Astrocyte (in vitro differentiated cells and primary cell): Measurements from ENCODE around the gene UNG. TPM values are rescaled to one million over a fixed set of nuclear protein-coding genes. Genes with fewer than 3 reads are reported as not detected.

ENCODE experiments used
- DNase-seq: peaks from one replicate; pipeline ENCODE4 v3.0.0-alpha.2; 2010; ENCODE audit warnings: low read depth
- FAIRE-seq: peaks from 2 replicates; lab custom pipeline; 2011; peaks lifted over from hg19 to GRCh38; lab: Jason Lieb, UNC
- H2AFZ ChIP-seq: 2 replicates; pipeline ENCODE4 v1.6.0; 2012; ENCODE audit warnings: low read depth, low read length, inconsistent platforms
- H3K27ac ChIP-seq: 2 replicates; pipeline ENCODE4 v1.5.1; 2011; ENCODE audit warnings: low read depth, low read length, inconsistent platforms
- H3K27me3 ChIP-seq: 2 replicates; pipeline ENCODE4 v1.6.0; 2011; ENCODE audit warnings: low read length, inconsistent platforms; ENCODE audit not compliant: insufficient read depth
- H3K36me3 ChIP-seq: 2 replicates; pipeline ENCODE4 v1.5.1; 2011; ENCODE audit warnings: low read length, inconsistent platforms; ENCODE audit not compliant: insufficient read depth
- H3K4me1 ChIP-seq: 2 replicates; pipeline ENCODE4 v1.5.1; 2011; ENCODE audit warnings: low read length, inconsistent platforms; ENCODE audit not compliant: insufficient read depth
- H3K4me2 ChIP-seq: 2 replicates; pipeline ENCODE4 v1.6.0; 2012; ENCODE audit warnings: low read length, inconsistent platforms
- H3K4me3 ChIP-seq: 2 replicates; pipeline ENCODE4 v1.5.1; 2011; ENCODE audit warnings: low read depth, mild to moderate bottlenecking, low read length, inconsistent platforms; ENCODE audit not compliant: insufficient read depth
- H3K79me2 ChIP-seq: 2 replicates; pipeline ENCODE4 v1.6.0; 2012; ENCODE audit warnings: mild to moderate bottlenecking, low read length, inconsistent platforms; ENCODE audit not compliant: insufficient read depth
- H3K9ac ChIP-seq: 2 replicates; pipeline ENCODE4 v1.6.0; 2012; ENCODE audit warnings: mild to moderate bottlenecking, low read length, inconsistent platforms
- H3K9me3 ChIP-seq: 2 replicates; pipeline ENCODE4 v1.5.1; 2012; ENCODE audit warnings: low read depth, mild to moderate bottlenecking, low read length, inconsistent platforms; ENCODE audit not compliant: insufficient read depth
- H4K20me1 ChIP-seq: 2 replicates; pipeline ENCODE4 v1.6.0; 2012; ENCODE audit warnings: low read length, inconsistent platforms; ENCODE audit not compliant: insufficient read depth
- H3K27ac Mint-ChIP-seq: one replicate; pipeline ENCODE4 v1.8.0; 2021; ENCODE audit warnings: mild to moderate bottlenecking, mixed read lengths; ENCODE audit not compliant: unreplicated experiment
- H3K27me3 Mint-ChIP-seq: one replicate; pipeline ENCODE4 v1.8.0; 2021; ENCODE audit warnings: low read depth, mixed read lengths; ENCODE audit not compliant: unreplicated experiment
- H3K36me3 Mint-ChIP-seq: one replicate; pipeline ENCODE4 v1.8.0; 2021; ENCODE audit warnings: low read depth, mixed read lengths; ENCODE audit not compliant: unreplicated experiment
- H3K4me1 Mint-ChIP-seq: one replicate; pipeline ENCODE4 v1.8.0; 2021; ENCODE audit warnings: low read depth, mixed read lengths; ENCODE audit not compliant: unreplicated experiment
- H3K4me3 Mint-ChIP-seq: one replicate; pipeline ENCODE4 v1.8.0; 2021; ENCODE audit warnings: mild to moderate bottlenecking, moderate library complexity, mixed read lengths; ENCODE audit not compliant: unreplicated experiment
- H3K9me3 Mint-ChIP-seq: one replicate; pipeline ENCODE4 v1.8.0; 2021; ENCODE audit warnings: mild to moderate bottlenecking, mixed read lengths; ENCODE audit not compliant: unreplicated experiment
- CTCF ChIP-seq: IDR thresholded peaks from 2 replicates; pipeline ENCODE4 v1.5.1; 2011; ENCODE audit warnings: low read depth, mild to moderate bottlenecking, inconsistent platforms, low read length, moderate library complexity; ENCODE audit not compliant: insufficient read depth
- EZH2 ChIP-seq: IDR thresholded peaks from 2 replicates; pipeline ENCODE4 v1.6.1; 2012; ENCODE audit warnings: mild to moderate bottlenecking, low read length, inconsistent platforms; ENCODE audit not compliant: insufficient read depth
- total RNA-seq: library from RNA; stranded (reverse); gene quantifications from 2 replicates; pipeline ENCODE4 v1.2.1, GENCODE V29; 2021

UNG gene
- total RNA-seq, 1 donor from 2014 or later = 21.9 TPM

- TF ChIP-seq EZH2 = no peak
- TF ChIP-seq CTCF = no peak
- DNase-seq (no peak), FAIRE-seq (no peak)
- Histone ChIP-seq H3K27me3 (no peaks in the 10 kb centered on the region), H3K9me3 (no peaks in the 10 kb centered on the region), H3K4me3 (no peak overlapping the region), H3K4me1 (no peaks in the 10 kb centered on the region), H3K9ac (no peak overlapping the region), H2AFZ (no peak overlapping the region), H3K27ac (no peak overlapping the region), H3K4me2 (no peak overlapping the region), H3K79me2 (no peaks in the 10 kb centered on the region), H3K36me3 (peaks cover 23% of the 10 kb centered on the region), H4K20me1 (no peaks in the 10 kb centered on the region)
- Mint-ChIP-seq H3K4me3 (no peak overlapping the region), H3K4me1 (no peaks in the 10 kb centered on the region), H3K27ac (no peak overlapping the region), H3K9me3 (peaks cover 5% of the 10 kb centered on the region), H3K27me3 (no peaks in the 10 kb centered on the region), H3K36me3 (peaks cover 23% of the 10 kb centered on the region)
These were observed 14.6 kb upstream of the UNG start for GRCh38 chr12:109082751-109083150.

GRCh38 chr12:109084425-109084824 lies 13.0 kb upstream of the UNG start:
- no peaks in the 10 kb centered on the region for H3K27me3 ChIP-seq
- no peak overlapping the region for H3K4me3 ChIP-seq
- Mint-ChIP-seq H3K4me1 (peaks cover 3% of the 10 kb centered on the region), H3K9me3 (no peaks in the 10 kb centered on the region), H3K4me3 (no peak overlapping the region), H3K36me3 (peaks cover 20% of the 10 kb centered on the region), H3K27ac (no peak overlapping the region), H3K27me3 (no peaks in the 10 kb centered on the region)
- no peaks in the 10 kb centered on the region for H3K4me1 ChIP-seq
- TF ChIP-seq EZH2 = no peak
- no peak for TF ChIP-seq CTCF
- no peak overlapping the region for H3K27ac ChIP-seq
- DNase-seq = no peak
- no peak overlapping the region for H2AFZ ChIP-seq
- no peak for FAIRE-seq
- H3K36me3 ChIP-seq = peaks cover 27% of the 10 kb centered on the region
- H4K20me1 ChIP-seq = no peaks in the 10 kb centered on the region
- H3K4me2 ChIP-seq = no peak overlapping the region
- H3K9me3 ChIP-seq = no peaks in the 10 kb centered on the region
- H3K79me2 ChIP-seq = no peaks in the 10 kb centered on the region
- H3K9ac ChIP-seq = no peak overlapping the region

GRCh38 chr12:109085590-109085989 lies 11.8 kb upstream of the UNG start:
- no peaks in the 10 kb centered on the region for H4K20me1 ChIP-seq
- no peaks in the 10 kb centered on the region for H3K9me3 ChIP-seq
- no peak overlapping the region for H3K9ac ChIP-seq
- Mint-ChIP-seq H3K9me3 (no peaks in the 10 kb centered on the region), H3K36me3 (peaks cover 21% of the 10 kb centered on the region), H3K27ac (no peak overlapping the region), H3K4me3 (no peak overlapping the region), H3K4me1 (peaks cover 3% of the 10 kb centered on the region), H3K27me3 (no peaks in the 10 kb centered on the region)
- no peak overlapping the region for H2AFZ ChIP-seq
- no peak for DNase-seq
- H3K79me2 ChIP-seq = peaks cover 7% of the 10 kb centered on the region
- FAIRE-seq = no peak
- H3K36me3 ChIP-seq = peaks cover 27% of the 10 kb centered on the region
- TF ChIP-seq CTCF = no peak
- TF ChIP-seq EZH2 = no peak
- no peak overlapping the region for H3K4me2 ChIP-seq
- no peak overlapping the region for H3K27ac ChIP-seq
- H3K4me3 ChIP-seq = no peak overlapping the region
- H3K4me1 ChIP-seq = no peaks in the 10 kb centered on the region
- H3K27me3 ChIP-seq = no peaks in the 10 kb centered on the region
